T47D (cell line): ENCODE measurements around the gene EGF.
A peak's percentile ranks its signal among the peaks of the same experiment; 100 is the strongest.
"Not testable (repeated sequence)": the region's sequence is repeated elsewhere in the genome, so short reads cannot be mapped to it uniquely, and the experiment has no call there.

Experiments
- DNase-seq, 2 experiments: peaks; one replicate each; pipeline versions ENCODE4 v3.0.0 to v3.0.0-alpha.2; 2011 to 2012; ENCODE audit warnings: low read depth in 1 of 2, low spot score in 1 of 2
- JUND ChIP-seq: IDR thresholded peaks from 2 replicates; pipeline ENCODE4 v1.6.1; 2012; ENCODE audit warnings: low read depth
- in situ Hi-C: cut with HindIII; loops from 2 replicates; pipeline ENCODE4 v1.10.0; 2016; ENCODE audit warnings: low sequenced_read_pairs, low pct_unique_long_range_greater_than_20kb

Gene EGF

GRCh38 chr4:109912706-109913595 lies at the start of gene EGF:
Gene EGF, plus strand, starts transcription at chr4:109912883. Its CDS starts 453 bp downstream, at chr4:109913336.
- in situ Hi-C loops: no loop called here
- no peak for TF ChIP-seq JUND
- DNase-seq: peak in 1 of 2 experiments; percentile 64

GRCh38 chr4:109864134-109864533 lies 48.5 kb upstream of the EGF start:
- no peak for TF ChIP-seq JUND
- no peak for DNase-seq
- in situ Hi-C loops: no loop called here

- no peak for TF ChIP-seq JUND
- in situ Hi-C loops: no loop called here
Measured at GRCh38 chr4:109870061-109870460, 42.6 kb upstream of the EGF start.

DNA sequence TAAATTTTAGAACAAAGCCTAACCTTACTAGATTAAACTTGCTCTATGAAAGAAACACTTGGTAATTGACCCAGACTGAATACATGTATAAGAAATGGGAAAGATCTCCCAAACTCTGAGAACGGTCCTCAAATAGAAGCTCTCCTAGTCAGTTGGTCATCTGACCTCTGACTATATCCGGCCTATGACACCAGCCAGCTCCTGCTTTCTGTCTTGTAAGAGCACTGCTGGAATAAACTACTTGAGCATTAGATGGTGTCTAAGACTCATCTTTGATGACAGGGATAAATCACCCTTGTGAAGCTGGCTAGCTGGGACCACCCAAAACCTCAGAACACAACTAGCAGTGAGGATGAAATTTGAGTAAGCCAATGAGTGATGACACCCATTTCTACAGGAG lies 40.6 kb upstream of the EGF start:
- no peak for DNase-seq

More at GRCh38 chr4:109870061-109870460, 42.6 kb upstream of the EGF start:
- no peak for DNase-seq

DNA sequence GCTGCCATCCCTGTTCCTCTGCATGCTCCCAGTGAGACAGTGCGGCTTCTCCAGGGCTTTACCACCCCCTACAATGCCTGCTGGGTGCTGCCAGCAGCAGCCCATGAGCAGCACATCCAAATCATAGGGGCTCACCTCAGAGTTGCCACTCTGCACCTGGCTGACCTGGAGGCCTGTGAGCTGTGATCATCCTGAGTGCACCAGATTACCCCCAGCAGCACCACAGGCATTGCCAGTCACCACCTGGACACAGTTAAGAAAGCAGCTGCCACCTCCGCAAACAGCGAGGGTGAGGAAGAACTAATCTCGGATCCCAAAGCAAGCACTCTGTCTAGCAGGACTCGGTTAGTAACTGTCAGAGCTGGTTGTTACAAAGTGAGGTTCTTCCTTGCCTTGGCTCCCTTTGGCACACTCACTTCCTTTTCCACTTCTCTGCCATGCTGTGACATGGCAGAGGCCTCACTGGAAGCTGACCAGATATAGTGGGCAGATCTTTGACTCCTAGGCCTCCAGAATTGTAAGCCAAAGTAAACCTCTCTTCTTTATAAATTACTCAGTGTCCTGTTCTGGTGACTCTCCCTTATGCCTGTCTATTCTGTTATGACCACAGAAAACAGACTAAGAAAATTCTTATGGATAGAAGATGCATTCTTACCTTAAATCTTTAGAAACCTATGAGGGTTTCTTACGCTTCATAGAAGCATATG lies 39.6 kb upstream of the EGF start:
- DNase-seq: no peak
- no peak for TF ChIP-seq JUND
- in situ Hi-C loops: no loop called here

More for the DNA sequence above, 40.6 kb upstream of the EGF start:
- in situ Hi-C loops: no loop called here
- TF ChIP-seq JUND: no peak

DNA sequence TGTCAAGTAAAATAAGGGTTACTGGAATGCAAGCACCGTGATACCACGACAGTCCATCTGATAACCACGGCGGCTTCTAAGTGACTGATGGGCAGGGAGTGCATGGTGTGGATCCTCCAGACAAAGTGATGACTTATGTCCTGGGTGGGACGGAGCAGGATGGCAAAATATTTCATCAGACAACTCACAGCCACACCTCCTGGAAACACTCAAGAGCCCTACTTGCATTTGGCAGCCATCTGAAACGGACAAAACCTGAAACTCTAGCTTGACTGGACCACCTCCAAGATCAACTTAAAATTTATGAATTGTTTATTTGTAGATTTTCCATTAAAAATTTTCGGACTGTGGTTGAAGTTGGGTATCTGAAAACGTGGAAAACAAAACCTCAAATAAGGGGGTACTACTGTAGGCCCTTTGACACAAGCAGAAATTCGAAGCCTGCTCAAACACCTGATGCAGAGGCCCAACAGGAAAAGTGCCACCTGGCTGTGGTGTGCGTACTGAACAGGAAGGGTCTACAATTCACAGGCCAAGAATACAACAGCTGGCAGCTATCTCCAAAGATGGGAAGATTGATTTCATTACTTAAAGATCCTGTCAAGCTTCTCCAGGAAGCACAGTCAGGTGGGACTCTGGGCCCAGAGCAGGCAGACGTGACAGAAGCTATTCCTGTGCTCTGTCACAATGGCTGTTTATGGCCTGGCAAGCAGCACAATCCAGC lies 38.7 kb upstream of the EGF start:
- peak in 1 of 2 experiments; percentile 44 for DNase-seq
- in situ Hi-C loops: no loop called here
- TF ChIP-seq JUND: no peak

GRCh38 chr4:109875106-109875505 lies 37.6 kb upstream of the EGF start:
- DNase-seq: no peak
- TF ChIP-seq JUND: no peak
- in situ Hi-C loops: no loop called here

DNA sequence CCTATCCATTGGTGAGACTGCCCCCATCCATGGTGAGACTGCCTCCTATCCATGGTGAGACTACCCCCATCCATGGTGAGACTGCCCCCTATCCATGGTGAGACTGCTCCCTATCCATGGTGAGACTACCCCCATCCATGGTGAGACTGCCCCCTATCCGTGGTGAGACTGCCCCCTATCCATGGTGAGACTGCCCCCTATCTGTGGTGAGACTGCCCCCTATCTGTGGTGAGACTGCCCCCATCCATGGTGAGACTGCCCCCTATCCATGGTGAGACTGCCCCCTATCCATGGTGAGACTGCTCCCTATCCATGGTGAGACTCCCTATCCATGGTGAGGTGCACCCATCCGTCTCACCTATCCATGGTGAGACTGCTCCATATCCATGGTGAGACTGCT lies 37.1 kb upstream of the EGF start:
- in situ Hi-C loops, DNase-seq: not testable (repeated sequence)

DNA sequence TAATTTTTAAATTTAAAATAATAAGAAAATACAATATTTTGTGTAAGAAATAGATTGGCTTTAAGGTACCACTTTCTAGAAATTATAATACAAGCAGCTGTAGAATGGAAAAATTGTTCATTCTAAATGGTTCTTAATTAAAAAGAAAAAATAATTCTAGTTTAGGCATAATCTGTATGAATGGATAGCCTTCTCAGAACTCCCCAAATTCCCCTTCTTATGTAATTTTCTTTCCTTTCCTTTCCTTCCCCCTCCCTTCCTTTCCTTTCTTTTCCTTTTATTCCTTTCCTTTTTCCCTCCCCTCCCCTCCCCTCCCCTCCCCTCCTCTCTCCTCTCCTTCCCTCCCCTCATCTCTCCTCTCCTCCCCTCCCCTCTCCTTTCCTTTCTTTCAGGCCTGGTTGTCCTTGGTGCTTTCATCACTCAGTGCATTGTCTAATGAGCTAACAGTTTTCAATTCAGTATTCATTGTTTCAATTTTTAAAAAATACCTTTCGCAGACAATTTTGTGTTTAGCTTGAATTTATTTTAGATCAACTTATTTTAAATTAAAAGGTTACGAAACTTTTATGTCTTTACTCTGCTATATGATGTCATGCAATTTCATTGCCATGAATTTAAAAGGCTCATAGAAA lies 35.9 kb upstream of the EGF start:
- DNase-seq: no peak
- in situ Hi-C loops: no loop called here
- TF ChIP-seq JUND: no peak

DNA sequence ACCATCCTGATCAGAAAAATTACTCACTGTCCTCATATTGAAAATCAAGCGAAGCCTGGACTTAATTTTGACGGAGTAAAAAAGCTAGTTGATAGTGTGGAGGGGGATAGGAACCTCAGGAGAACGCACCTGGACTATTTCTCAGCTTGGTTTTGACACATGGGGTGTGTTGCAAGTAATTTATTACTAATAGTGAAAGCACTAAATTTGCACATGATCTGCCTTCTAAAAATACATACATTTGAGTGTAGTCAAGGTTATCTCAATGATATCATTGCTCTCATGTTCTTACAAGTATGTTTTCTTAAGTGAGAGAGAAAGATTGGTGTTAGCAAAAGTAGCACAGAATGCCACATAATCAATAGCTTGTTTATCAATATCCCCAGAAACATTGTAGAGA lies 35.3 kb upstream of the EGF start:
- in situ Hi-C loops: no loop called here
- no peak for TF ChIP-seq JUND
- no peak for DNase-seq

- in situ Hi-C loops: no loop called here
- TF ChIP-seq JUND: no peak
- DNase-seq: no peak
Measured at GRCh38 chr4:109878355-109878754, 34.3 kb upstream of the EGF start.

DNA sequence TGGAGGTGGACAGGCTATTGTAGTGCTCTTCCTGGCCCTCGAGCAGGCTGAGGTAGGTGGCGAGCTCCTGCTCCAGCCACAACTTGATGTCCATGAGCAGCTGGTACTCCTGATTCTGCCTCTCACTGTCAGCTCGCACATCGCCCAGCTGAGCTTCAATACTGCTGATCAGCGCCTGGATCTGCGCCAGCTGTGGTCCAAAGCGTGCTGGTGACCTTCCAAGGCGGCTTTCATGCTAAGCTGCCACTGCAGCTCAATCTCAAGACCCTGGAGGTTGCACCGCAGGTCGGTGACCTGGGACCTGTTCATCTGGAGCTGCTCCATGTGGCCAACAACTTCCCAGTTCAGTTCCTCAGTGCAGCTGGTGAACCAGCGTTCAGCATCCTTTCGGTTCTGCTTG lies 33.6 kb upstream of the EGF start:
- in situ Hi-C loops: no loop called here
- no peak for DNase-seq
- no peak for TF ChIP-seq JUND
